Body of pancreas (tissue), 4 donors: ENCODE results near the gene KIF5A. TPM values are rescaled to one million over a fixed set of nuclear protein-coding genes. Genes with fewer than 3 reads are reported as not detected.

Experiments
- ATAC-seq: fragments of 150-250 bp; one replicate; pipeline ENCODE4 v1.9.1; 2016
- DNase-seq, 4 donors: peaks; one replicate each; pipeline ENCODE4 v3.0.0-alpha.2; 2019
- H3K27ac ChIP-seq, 4 donors: fragments of 200-600 bp; sonication (generic); 1 replicate in 3 of 4; 2 replicates in 1 of 4; pipeline versions ENCODE4 v1.5.1 to v1.6.1; 2016 to 2019; ENCODE audit warnings: mild to moderate bottlenecking in 1 of 4, mixed read lengths in 1 of 4, moderate library complexity in 1 of 4
- H3K27me3 ChIP-seq, 2 donors: fragments of 200-600 bp; sonication (generic); one replicate each; pipeline ENCODE4 v1.6.0; 2016; ENCODE audit warnings: mild to moderate bottlenecking in 1 of 2
- H3K36me3 ChIP-seq, 2 donors: fragments of 200-600 bp; sonication (generic); replicated peaks in 1 of 2; 2 replicates each; pipeline ENCODE4 v1.5.1; 2016; ENCODE audit warnings: low read depth in 2 of 2; ENCODE audit not compliant: insufficient read depth in 1 of 2
- H3K4me1 ChIP-seq: fragments of 200-600 bp; sonication (generic); one replicate; pipeline ENCODE4 v1.6.0; 2016
- H3K4me3 ChIP-seq, 2 donors: fragments of 200-600 bp; sonication (generic); 1 replicate in 1 of 2; 2 replicates in 1 of 2; pipeline ENCODE4 v1.5.1; 2016 to 2019
- H3K9me3 ChIP-seq, 3 donors: fragments of 200-600 bp; sonication (generic); 1 replicate in 2 of 3; 2 replicates in 1 of 3; pipeline ENCODE4 v1.5.1; 2016
- CTCF ChIP-seq, 7 experiments: fragments of 450-650 bp in 4 of 7; fragments of 200-600 bp in 3 of 7; sonication (generic) in 3 of 7; IDR thresholded peaks; one replicate each; pipeline ENCODE4 v1.5.1; 2016 to 2019; ENCODE audit warnings: antibody characterized with exemption in 7 of 7
- POLR2A ChIP-seq, 3 donors: fragments of 450-650 bp; IDR thresholded peaks; one replicate each; pipeline ENCODE4 v1.6.1; 2016; ENCODE audit warnings: antibody characterized with exemption in 3 of 3, mild to moderate bottlenecking in 2 of 3
- WGBS, 2 donors: methylation state at CpG; one replicate each; pipeline ENCODE4 v1.1.5; 2017; 5-methylcytosine and 5-hydroxymethylcytosine counted together
- intact Hi-C: fragments of 100-400 bp; cut with DNase I; formaldehyde crosslinking; loops from one replicate; pipeline ENCODE4 v1.15.1; 2023
- total RNA-seq, 2 donors: library from RNA; depleted of rRNA; stranded (reverse); fragments of >200 nt; gene quantifications; one replicate each; pipeline ENCODE4 v1.1.0, GENCODE V29; 2016

Gene KIF5A
- total RNA-seq, 2 donors from 2014 or later, result 0.33 to 1.3 TPM

GRCh38 chr12:57520053-57520818, 29.6 kb upstream of the KIF5A start, which contains the start of gene DDIT3:
TSS of gene DDIT3 (minus strand) at chr12:57520514. CDS start at chr12:57517406, 3,108 bp downstream.
- Histone ChIP-seq H3K4me3 (peak within 1 kb of the TSS; percentile 35 to 94), H3K9me3 (no peaks in the 10 kb centered on the region), H3K36me3 (peaks cover 0 to 16% of the 10 kb centered on the region in 2 donors), H3K4me1 (peaks cover 71% of the 10 kb centered on the region), H3K27ac (peak within 1 kb of the TSS; percentile 95 to 99 (median 98)), H3K27me3 (no peaks in the 10 kb centered on the region)
- DNase-seq (peak; percentile 100), ATAC-seq (peak; percentile 81)
- WGBS, 2 donors, result 0% methylated on average over 41 to 52 of the region's 52 CpGs
- TF ChIP-seq POLR2A (IDR thresholded peaks at IDR 0.05) (peak; percentile 99 to 100 (median 100)), CTCF (IDR thresholded peaks at IDR 0.05) (peak in 1 of 7 experiments; percentile 5)
- intact Hi-C loops, result no loop called here

GRCh38 chr12:57521525-57522010, 28.3 kb upstream of the KIF5A start:
- TF ChIP-seq POLR2A (IDR thresholded peaks at IDR 0.05) (no peak), CTCF (IDR thresholded peaks at IDR 0.05) (peak in 1 of 7 experiments; percentile 1)
- no peaks in the 10 kb centered on the region for H3K9me3 ChIP-seq
- peak overlapping the region; percentile 95 to 99 (median 98) for H3K27ac ChIP-seq
- 30 to 33% methylated on average over 17 of the region's 17 CpGs for WGBS, 2 donors
- H3K4me3 ChIP-seq, result no peak overlapping the region
- peak; percentile 51 to 59 (median 54) for DNase-seq
- peaks cover 73% of the 10 kb centered on the region for H3K4me1 ChIP-seq
- H3K36me3 ChIP-seq, result peaks cover 0 to 9% of the 10 kb centered on the region in 2 donors
- no peaks in the 10 kb centered on the region for H3K27me3 ChIP-seq
- intact Hi-C loops, result no loop called here
- ATAC-seq, result no peak

- ATAC-seq, result peak; percentile 58
- DNase-seq, result peak; percentile 94 to 96 (median 95)
These were observed 27.6 kb upstream of the KIF5A start, which contains the start of gene MBD6 for GRCh38 chr12:57522011-57522886. TSS of gene MBD6 (plus strand) at chr12:57522824. CDS start at chr12:57524304, 1,480 bp downstream.

More at GRCh38 chr12:57522011-57522886, 27.6 kb upstream of the KIF5A start, which contains the start of gene MBD6:
- no peaks in the 10 kb centered on the region for H3K27me3 ChIP-seq
- WGBS, 2 donors, result 0 to 1% methylated on average over 19 to 52 of the region's 57 CpGs
- intact Hi-C loops, result no loop called here
- H3K4me1 ChIP-seq, result peaks cover 67% of the 10 kb centered on the region
- H3K4me3 ChIP-seq, result peak within 1 kb of the TSS; percentile 37 to 96
- peak within 1 kb of the TSS; percentile 95 to 99 (median 98) for H3K27ac ChIP-seq
- TF ChIP-seq CTCF (IDR thresholded peaks at IDR 0.05) (peak in 1 of 7 experiments; percentile 2), POLR2A (IDR thresholded peaks at IDR 0.05) (peak; percentile 54 to 80 (median 79))
- no peaks in the 10 kb centered on the region for H3K9me3 ChIP-seq
- peaks cover 0 to 6% of the 10 kb centered on the region in 2 donors for H3K36me3 ChIP-seq
